CD4-positive, alpha-beta T cell treated with Interleukin-15 for 4 hours (primary cell): Measurements from ENCODE around the gene ADCY9.

Source experiments
- DNase-seq: peaks from one replicate; pipeline ENCODE4 v3.0.0-alpha.2; 2020; ENCODE audit warnings: low spot score

Gene ADCY9

DNA sequence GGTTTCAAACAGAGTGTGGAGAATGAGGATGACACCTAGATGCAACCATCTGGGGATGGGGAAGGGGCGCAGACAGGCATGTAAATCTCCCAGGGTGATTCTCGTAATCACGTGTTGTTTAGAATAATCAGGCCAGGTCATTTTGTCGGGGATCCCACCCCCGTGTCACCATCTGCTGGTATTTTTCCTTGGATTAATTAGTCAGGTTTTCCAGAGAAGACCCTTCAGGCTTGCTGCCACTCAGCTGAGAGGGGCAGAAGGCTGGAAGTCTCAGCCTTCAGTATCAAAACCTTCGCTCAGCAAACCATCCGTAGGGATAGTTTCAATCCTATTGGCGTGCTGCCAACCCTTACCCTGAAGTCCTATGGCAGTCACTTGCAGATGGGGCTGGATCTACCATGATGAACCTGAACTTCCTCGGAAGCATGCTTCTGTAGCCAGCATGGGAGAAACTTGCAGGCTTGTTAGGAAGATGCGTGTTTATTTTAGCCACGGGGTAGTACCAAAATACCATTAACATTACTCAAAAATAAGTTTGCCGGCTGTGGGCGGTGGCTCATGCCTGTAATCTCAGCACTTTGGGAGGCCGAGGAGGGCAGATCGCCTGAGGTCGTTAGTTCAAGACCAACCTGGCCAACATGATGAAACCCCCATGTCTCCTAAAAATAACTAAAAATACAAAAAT is 7.5 kb upstream of the ADCY9 start:
- DNase-seq: no peak

GRCh38 chr16:4120176-4120575 is 3.9 kb upstream of the ADCY9 start:
- DNase-seq: no peak

- DNase-seq: no peak
Observed at GRCh38 chr16:4117250-4117578, 972 bp upstream of the ADCY9 start.

DNA sequence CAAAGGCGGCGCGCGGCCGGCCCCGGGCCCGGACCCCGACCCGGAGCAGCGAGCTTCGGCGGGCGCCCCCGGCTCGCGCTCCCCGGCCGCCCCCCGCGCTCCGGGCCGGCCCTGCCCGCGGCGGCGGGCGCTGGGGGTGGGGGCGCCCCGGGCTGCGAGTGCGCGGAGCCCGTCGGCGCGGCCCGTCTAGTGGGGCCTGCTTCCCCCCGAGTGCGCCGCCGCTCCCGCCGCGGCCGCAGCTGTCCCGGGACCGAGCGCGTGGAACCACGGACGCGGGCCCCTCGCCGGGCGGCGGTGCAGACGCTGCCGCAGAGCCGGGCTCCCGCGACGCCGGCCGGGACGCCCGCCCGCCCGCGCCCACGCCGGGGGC is 308 bp downstream of the ADCY9 start:
- DNase-seq: no peak

DNA sequence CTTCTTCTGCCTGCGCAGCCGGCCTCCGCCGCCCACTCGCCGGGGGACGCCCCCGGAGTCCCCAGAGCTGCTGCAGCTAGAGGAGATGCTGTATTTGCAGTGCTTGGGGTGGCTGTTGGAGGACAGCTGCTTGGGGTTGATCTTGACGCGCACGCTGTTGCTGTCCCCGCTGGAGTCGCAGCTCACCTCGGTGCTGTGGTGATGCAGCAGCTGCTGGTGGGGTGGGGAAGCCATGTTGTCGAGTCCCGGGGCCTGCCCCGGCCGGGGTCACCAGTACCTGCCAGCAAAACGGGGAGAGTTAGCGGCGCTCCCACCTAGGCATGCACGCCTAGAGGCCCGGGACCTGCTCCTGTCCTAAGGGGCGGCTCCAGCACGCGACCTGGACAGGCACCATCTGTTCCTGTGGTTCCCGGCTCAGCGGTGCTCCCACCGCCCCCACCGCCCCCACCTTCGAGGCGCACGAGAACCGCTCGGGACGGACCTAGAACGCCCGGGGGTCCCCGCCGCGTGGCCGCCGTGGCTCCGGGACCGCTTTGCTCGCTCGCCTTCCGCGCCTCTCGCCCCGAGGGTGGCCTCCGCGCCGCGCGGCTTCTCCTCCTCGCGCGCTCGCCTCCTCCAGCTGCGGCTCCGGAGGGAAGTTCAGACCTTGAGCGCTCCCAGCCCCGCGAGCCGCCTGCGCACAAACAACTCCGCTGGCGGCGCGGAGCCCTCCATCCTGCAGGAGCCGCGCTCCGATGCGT is 863 bp downstream of the ADCY9 start:
- DNase-seq: peak; percentile 25

DNA sequence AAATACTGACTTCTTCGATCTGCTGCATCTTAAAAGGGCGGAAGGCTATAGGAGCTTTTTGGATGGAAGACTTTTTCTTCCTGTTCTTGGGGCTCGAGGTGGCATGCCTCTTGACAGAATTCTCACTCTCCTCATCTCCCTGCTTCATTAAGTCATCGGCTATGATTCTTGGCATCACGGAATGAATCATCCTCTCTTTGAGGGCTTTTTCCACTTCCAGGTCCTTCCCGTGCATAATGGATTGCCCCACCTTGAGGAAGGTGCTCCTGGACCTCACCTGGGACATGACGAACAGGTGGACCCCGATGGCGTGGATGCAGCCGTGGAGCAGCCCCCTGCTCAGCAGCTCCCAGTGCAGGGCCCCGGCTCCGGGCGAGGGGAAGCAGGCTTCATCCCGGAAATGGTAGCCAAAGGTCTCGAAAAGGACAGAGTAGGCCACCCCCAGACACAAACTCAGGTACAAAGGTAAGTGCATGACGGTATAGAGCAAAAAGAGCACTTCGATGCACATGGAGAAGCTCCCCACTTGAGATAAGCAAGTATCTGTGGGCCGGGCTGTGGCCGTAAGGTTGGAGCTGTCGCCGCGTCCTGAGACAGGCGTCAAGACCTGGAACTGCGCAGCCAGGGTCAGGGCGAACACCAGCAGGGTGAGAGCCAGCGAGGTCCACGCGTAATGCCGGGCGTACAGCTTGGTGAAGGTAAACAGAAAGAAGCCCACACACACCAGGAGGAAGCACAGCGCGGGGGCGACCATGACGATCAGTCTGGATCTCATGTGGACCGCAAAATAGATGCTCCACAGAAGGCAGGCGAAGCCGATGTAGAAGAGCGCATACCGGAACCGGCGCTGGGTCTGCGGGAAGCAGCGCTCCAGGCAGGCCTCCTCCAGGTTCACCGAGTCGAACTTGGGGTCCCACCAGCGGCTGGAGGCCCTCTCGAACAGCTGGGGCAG is 1.7 kb downstream of the ADCY9 start:
- no peak for DNase-seq

DNA sequence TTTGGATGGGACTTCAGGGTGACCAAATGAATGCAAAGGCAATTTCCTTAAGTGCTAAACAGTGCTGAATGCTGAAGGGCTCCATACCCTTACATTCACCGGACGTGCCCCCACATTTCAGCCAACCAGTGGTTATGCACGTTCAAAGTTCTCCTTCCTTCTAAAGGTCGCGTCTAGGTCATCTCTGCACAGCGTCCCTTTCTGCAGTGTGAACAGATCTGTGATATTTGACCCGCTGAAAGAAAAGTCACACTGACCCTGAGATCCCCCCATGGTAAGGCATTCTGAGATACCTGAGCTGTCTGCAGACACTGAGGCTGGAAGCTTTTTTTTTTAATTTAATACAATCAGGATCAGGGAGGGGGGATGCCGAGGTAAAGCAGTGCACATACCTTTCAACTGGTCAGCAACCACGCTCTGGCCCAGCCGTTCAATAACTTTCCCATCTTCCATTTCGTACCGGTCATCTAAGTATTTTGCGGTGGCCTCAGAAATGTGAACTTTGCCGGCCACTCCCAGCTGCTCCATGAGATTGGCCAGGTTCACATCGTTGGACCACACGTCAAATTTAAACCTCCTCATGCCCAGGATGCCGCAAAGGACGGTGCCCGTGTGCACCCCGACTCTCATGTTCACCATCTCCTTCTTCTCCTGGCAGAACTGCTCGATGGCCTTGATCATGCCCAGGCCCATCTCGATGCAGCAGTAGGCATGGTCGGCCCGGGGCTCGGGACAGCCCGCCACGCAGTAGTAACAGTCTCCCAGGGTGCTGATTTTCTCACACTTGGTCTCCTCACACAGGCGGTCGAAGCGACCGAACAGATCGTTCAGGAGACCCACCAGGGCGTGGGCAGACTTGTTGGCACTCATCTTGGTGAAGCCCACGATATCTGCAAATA is 2.6 kb downstream of the ADCY9 start:
- DNase-seq: no peak

DNA sequence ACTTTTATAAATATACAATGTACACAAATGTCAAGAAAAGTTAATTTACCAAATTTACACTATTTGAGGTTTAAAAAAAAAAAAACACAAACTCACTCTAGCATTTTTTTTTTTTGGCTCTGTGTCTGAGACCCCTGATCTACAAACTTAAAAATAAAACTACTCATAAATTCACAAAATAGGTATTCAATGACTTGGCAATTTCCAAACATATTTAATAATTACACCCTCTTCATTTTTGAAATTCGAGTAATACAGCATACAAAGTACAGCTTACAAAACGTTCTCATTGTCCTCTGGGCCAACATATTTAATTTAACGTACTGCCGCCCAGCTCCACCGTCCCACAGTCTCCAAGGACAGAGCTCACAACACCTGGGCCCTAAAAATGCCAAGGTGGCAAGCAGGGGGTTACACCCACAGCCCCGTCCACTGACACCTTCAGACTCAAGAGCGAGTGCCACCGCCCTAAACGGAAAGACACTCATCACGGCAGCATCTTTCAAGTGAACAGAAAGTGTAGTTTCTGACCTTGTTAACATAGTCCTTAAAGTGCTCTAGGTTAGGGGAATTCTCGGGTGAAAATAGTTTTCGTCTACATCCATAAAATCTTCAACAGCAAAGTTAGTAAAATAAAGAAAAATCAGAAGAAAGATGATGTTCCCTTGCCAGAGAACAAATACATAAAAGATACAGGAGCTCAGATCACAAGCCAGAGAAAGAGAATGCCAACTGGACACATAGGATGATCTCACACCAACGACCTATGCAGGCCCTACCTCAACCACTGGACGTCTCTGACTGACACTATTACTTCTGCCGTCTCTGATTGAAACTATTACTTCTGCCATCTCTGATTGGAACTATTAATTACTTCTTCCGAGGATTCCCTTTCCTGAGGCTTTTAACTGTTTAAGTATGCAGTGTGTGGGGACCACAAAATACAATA is 4.2 kb downstream of the ADCY9 start:
- DNase-seq: peak; percentile 6

- peak; percentile 19 for DNase-seq
Observed at GRCh38 chr16:4110680-4111079, 5.6 kb downstream of the ADCY9 start.

DNA sequence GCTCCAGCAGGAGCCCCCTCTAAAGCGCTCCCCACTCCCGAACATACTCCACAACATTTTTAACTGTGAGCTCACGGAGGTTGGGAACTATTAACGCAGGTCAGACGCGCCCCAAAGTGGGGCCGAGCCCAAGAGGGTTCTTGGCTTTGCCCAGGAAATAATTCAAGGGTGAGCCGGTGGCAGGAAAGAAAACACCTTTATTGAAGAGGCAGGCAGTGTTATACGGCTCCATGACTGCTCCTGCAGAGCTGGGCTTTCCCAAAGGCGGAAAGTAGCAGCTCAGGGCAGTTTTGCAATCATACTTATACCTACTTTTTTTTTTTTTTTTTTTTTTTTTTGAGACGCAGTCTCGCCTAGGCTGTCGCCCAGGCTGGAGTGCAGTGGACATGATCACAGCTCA is 6.2 kb downstream of the ADCY9 start:
- DNase-seq: no peak

DNA sequence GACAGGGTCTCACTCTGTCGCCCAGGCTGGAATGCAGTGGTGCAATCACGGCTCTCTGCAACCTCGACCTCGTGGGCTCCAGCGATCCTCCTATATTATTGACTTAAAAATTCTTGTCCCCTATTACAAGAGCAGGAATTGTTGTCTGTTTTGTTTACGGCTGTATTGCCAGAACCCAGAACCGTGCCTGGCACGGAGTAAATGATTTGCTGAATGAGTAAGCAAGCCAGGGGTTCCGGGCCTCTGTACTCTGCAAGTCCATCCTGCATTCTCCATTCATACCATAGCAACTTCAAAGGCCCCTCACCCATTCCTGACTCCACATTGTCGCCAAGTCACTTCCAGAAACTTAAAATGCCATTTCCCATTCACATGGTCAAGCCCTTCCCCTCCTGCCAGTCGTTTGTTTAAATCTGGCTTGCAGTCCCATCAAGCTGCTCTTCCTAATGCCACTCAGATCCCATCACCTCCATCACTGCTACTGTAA is 6.9 kb downstream of the ADCY9 start:
- no peak for DNase-seq

DNA sequence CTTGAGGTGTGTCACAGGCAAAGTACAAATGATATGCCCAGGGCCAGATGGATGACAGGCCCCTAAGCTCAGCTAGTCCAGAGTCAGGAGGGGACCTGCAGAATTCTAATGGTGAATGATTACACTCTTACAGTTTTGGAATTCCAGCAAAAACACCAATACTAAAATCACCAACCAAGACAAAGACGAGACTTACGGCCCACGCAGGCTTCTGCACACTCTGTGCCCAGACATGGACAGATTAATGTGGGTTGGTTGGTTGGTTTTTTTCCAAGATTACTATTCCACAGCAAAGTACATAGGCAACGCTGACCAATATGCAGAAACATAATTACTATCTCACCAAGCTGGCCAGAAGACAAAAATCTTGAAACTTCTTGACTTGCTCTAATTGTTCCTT is 9.7 kb downstream of the ADCY9 start:
- no peak for DNase-seq

GRCh38 chr16:4105848-4106247 is 10.4 kb downstream of the ADCY9 start:
- no peak for DNase-seq

GRCh38 chr16:4103745-4104144 is 12.5 kb downstream of the ADCY9 start:
- no peak for DNase-seq

GRCh38 chr16:4101421-4102219 is 14.6 kb downstream of the ADCY9 start:
- no peak for DNase-seq

GRCh38 chr16:4098501-4098900 is 17.7 kb downstream of the ADCY9 start:
- DNase-seq: no peak

GRCh38 chr16:4097826-4098240 is 18.4 kb downstream of the ADCY9 start:
- DNase-seq: no peak

- no peak for DNase-seq
Observed at GRCh38 chr16:4096509-4096908, 19.7 kb downstream of the ADCY9 start.

- no peak for DNase-seq
Observed at GRCh38 chr16:4094127-4094773, 22.0 kb downstream of the ADCY9 start.
